ENCODE results near the gene RGS3.

The RGS3 gene

GRCh38 chr9:113622600-113623400 is 159.3 kb downstream of the RGS3 start:
- TF ChIP-seq CTCF (IDR thresholded peaks at IDR 0.05; ENCODE audit: low read depth, low read length, missing control alignments), result no peak
- H3K4me3 ChIP-seq (replicated peaks; ENCODE audit: low read depth, low read length), result no peak overlapping the region
- DNase-seq (ENCODE audit: extremely low read depth, low read depth), result no peak

- no peak for TF ChIP-seq CTCF (IDR thresholded peaks at IDR 0.05; ENCODE audit: low read depth, low read length, missing control alignments)
- no peak for DNase-seq (ENCODE audit: extremely low read depth, low read depth)
- H3K4me3 ChIP-seq (replicated peaks; ENCODE audit: low read depth, low read length), result no peak overlapping the region
Measured at GRCh38 chr9:113623851-113624485, 160.4 kb downstream of the RGS3 start.

GRCh38 chr9:113624721-113625120 is 161.2 kb downstream of the RGS3 start:
- no peak overlapping the region for H3K4me3 ChIP-seq (replicated peaks; ENCODE audit: low read depth, low read length)
- no peak for TF ChIP-seq CTCF (IDR thresholded peaks at IDR 0.05; ENCODE audit: low read depth, low read length, missing control alignments)
- DNase-seq (ENCODE audit: extremely low read depth, low read depth), result no peak

GRCh38 chr9:113625486-113625885 is 162.0 kb downstream of the RGS3 start:
- TF ChIP-seq CTCF (IDR thresholded peaks at IDR 0.05; ENCODE audit: low read depth, low read length, missing control alignments), result no peak
- no peak for DNase-seq (ENCODE audit: extremely low read depth, low read depth)
- H3K4me3 ChIP-seq (replicated peaks; ENCODE audit: low read depth, low read length), result no peak overlapping the region

GRCh38 chr9:113626735-113627495 is 163.4 kb downstream of the RGS3 start:
- no peak overlapping the region for H3K4me3 ChIP-seq (replicated peaks; ENCODE audit: low read depth, low read length)
- DNase-seq (ENCODE audit: extremely low read depth, low read depth), result no peak
- no peak for TF ChIP-seq CTCF (IDR thresholded peaks at IDR 0.05; ENCODE audit: low read depth, low read length, missing control alignments)

GRCh38 chr9:113628621-113629020 is 165.1 kb downstream of the RGS3 start:
- no peak overlapping the region for H3K4me3 ChIP-seq (replicated peaks; ENCODE audit: low read depth, low read length)
- no peak for TF ChIP-seq CTCF (IDR thresholded peaks at IDR 0.05; ENCODE audit: low read depth, low read length, missing control alignments)
- DNase-seq (ENCODE audit: extremely low read depth, low read depth), result no peak
